K562 (cell line): ENCODE results near the gene MRRF. TPM values are rescaled to one million over a fixed set of nuclear protein-coding genes. Genes with fewer than 3 reads are reported as not detected.
A peak's percentile ranks its signal among the peaks of the same experiment; 100 is the strongest.

Experiments used
- ARNT ChIP-seq, 2 experiments: fragments of 450-650 bp; IDR thresholded peaks; 2 replicates each; pipeline ENCODE4 v1.6.1; 2016; ENCODE audit warnings: mild to moderate bottlenecking in 1 of 2
- ATF1 ChIP-seq, 2 experiments: fragments of 450-650 bp in 1 of 2; IDR thresholded peaks; 2 replicates each; pipeline ENCODE4 v1.6.1; 2016; ENCODE audit warnings: missing compliant biosample characterization in 1 of 2, missing genetic modification characterization in 1 of 2
- CC2D1A ChIP-seq: fragments of 450-650 bp; IDR thresholded peaks from 2 replicates; pipeline ENCODE4 v1.6.1; 2017; ENCODE audit warnings: mild to moderate bottlenecking
- COPS2 ChIP-seq: fragments of 450-650 bp; conservative IDR thresholded peaks from 2 replicates; pipeline ENCODE4 v1.6.1; 2016; ENCODE audit warnings: mild to moderate bottlenecking, moderate library complexity
- CREB1 ChIP-seq, 2 experiments: sonication (generic) in 1 of 2; formaldehyde crosslinking in 1 of 2; IDR thresholded peaks; 2 replicates each; pipeline versions ENCODE4 v1.6.1 to v1.8.0; 2012 to 2022; ENCODE audit warnings: inconsistent platforms in 1 of 2, mild to moderate bottlenecking in 1 of 2, missing genetic modification reagents in 1 of 2, moderate library complexity in 1 of 2
- CTCF ChIP-seq, 3 experiments: IDR thresholded peaks in 2 of 3; conservative IDR thresholded peaks in 1 of 3; 2 replicates each; pipeline ENCODE4 v1.5.1; 2011 to 2012; ENCODE audit warnings: low read length in 3 of 3, mild to moderate bottlenecking in 3 of 3, control low read depth in 2 of 3, improper control_type of control experiment in 1 of 3, inconsistent platforms in 1 of 3, low read depth in 1 of 3, mixed read lengths in 1 of 3, moderate library complexity in 1 of 3; ENCODE audit not compliant: insufficient read depth in 2 of 3
- DDX20 ChIP-seq: fragments of 450-650 bp; IDR thresholded peaks from 2 replicates; pipeline ENCODE4 v1.6.1; 2016; ENCODE audit warnings: missing genetic modification characterization, low read depth, mild to moderate bottlenecking, missing compliant biosample characterization, moderate library complexity
- ETV5 ChIP-seq: sonication (generic); formaldehyde crosslinking; IDR thresholded peaks from 2 replicates; pipeline ENCODE4 v1.4.0; 2020; ENCODE audit warnings: low read depth, mild to moderate bottlenecking, missing genetic modification reagents
- KAT8 ChIP-seq: fragments of 450-650 bp; IDR thresholded peaks from 2 replicates; pipeline ENCODE4 v1.6.1; 2016; ENCODE audit warnings: low read depth, mild to moderate bottlenecking
- MNT ChIP-seq, 2 experiments: fragments of 450-650 bp; conservative IDR thresholded peaks; 2 replicates each; pipeline ENCODE4 v1.6.1; 2017; ENCODE audit warnings: mild to moderate bottlenecking in 2 of 2, moderate library complexity in 2 of 2
- NR0B1 ChIP-seq: fragments of 450-650 bp; IDR thresholded peaks from one replicate; pipeline ENCODE4 v1.6.1; 2018; ENCODE audit warnings: mild to moderate bottlenecking, moderate library complexity; ENCODE audit not compliant: partially characterized antibody
- NR2C2 ChIP-seq, 2 experiments: fragments of 200-800 bp in 1 of 2; sonication (Bioruptor generic) in 1 of 2; sonication (generic) in 1 of 2; formaldehyde crosslinking in 1 of 2; IDR thresholded peaks; 2 replicates each; pipeline versions ENCODE4 v1.6.1 to v1.8.0; 2016 to 2022; ENCODE audit warnings: mild to moderate bottlenecking in 1 of 2, missing compliant biosample characterization in 1 of 2, missing genetic modification characterization in 1 of 2, missing genetic modification reagents in 1 of 2
- PTRF ChIP-seq: fragments of 450-650 bp; IDR thresholded peaks from 2 replicates; pipeline ENCODE4 v1.6.1; 2016; ENCODE audit warnings: mild to moderate bottlenecking, missing genetic modification characterization, missing compliant biosample characterization
- RBBP5 ChIP-seq: fragments of 200-600 bp; sonication (generic); IDR thresholded peaks from 2 replicates; pipeline ENCODE4 v1.6.1; 2012; ENCODE audit warnings: borderline replicate concordance, mild to moderate bottlenecking, low read length, control low read depth, inconsistent platforms; ENCODE audit not compliant: insufficient read depth, poor library complexity, severe bottlenecking
- RCOR1 ChIP-seq, 2 experiments: IDR thresholded peaks; 2 replicates each; pipeline ENCODE4 v1.6.1; 2012; ENCODE audit warnings: low read depth in 2 of 2, low read length in 2 of 2, borderline replicate concordance in 1 of 2, improper control_type of control experiment in 1 of 2
- RFX5 ChIP-seq: IDR thresholded peaks from 2 replicates; pipeline ENCODE4 v1.6.1; 2011; ENCODE audit warnings: low read depth, mild to moderate bottlenecking, improper control_type of control experiment, low read length
- TFAP4 ChIP-seq: sonication (generic); formaldehyde crosslinking; IDR thresholded peaks from 2 replicates; pipeline ENCODE4 v1.8.0; 2022; ENCODE audit warnings: missing genetic modification reagents, mild to moderate bottlenecking, moderate library complexity, borderline replicate concordance
- TRIM28 ChIP-seq: fragments of 450-650 bp; IDR thresholded peaks from 2 replicates; pipeline ENCODE4 v1.6.1; 2017
- U2AF1 ChIP-seq: fragments of 200-400 bp; formaldehyde crosslinking; optimal IDR thresholded peaks from 2 replicates; pipeline ENCODE3; 2017; ENCODE audit warnings: mild to moderate bottlenecking, low read depth, low read length, moderate library complexity
- WHSC1 ChIP-seq: IDR thresholded peaks from one replicate; pipeline ENCODE4 v1.6.1; 2012; ENCODE audit warnings: low read length, control low read depth, inconsistent platforms
- ZBTB17 ChIP-seq: fragments of 450-650 bp; formaldehyde crosslinking; IDR thresholded peaks from 2 replicates; pipeline ENCODE4 v1.4.0; 2020; ENCODE audit warnings: mild to moderate bottlenecking
- ZFPM2 ChIP-seq: fragments of 250-450 bp; sonication (Bioruptor Pico); IDR thresholded peaks from 2 replicates; pipeline ENCODE4 v1.5.1; 2022; ENCODE audit warnings: mild to moderate bottlenecking
- polyA plus RNA-seq, 8 experiments: library from polyadenylated mRNA; depleted of rRNA in 4 of 8; stranded (reverse) in 5 of 8; unstranded in 3 of 8; fragments of >200 nt; fragmentation: Nextera tagmentation in 2 of 8; fragmentation: Illumina TruSeq in 1 of 8; extraction: Ambion mirVana in 2 of 8; extraction: Trizol in 1 of 8; gene quantifications; 2 replicates each; pipeline versions ENCODE4 v1.2.1 to v1.2.3, GENCODE V29; 2011 to 2014; ENCODE audit warnings: inconsistent platforms in 1 of 8, missing spikeins in 1 of 8
- total RNA-seq, 7 experiments: library from RNA; depleted of rRNA in 6 of 7; stranded (reverse); fragments of >200 nt in 6 of 7; fragmentation: Illumina TruSeq in 2 of 7; extraction: Trizol in 2 of 7; gene quantifications; 2 replicates each; pipeline versions ENCODE4 v1.2.1 to v1.2.3, GENCODE V29; 2011 to 2021; ENCODE audit warnings: low replicate concordance in 1 of 7

Gene MRRF
- total and polyA plus RNA-seq, 9 of the 15 experiments (the other 6 are each of a cell fraction or from before 2014, with no cell fraction given) = 55.0 to 105 (median 81.2) TPM

DNA sequence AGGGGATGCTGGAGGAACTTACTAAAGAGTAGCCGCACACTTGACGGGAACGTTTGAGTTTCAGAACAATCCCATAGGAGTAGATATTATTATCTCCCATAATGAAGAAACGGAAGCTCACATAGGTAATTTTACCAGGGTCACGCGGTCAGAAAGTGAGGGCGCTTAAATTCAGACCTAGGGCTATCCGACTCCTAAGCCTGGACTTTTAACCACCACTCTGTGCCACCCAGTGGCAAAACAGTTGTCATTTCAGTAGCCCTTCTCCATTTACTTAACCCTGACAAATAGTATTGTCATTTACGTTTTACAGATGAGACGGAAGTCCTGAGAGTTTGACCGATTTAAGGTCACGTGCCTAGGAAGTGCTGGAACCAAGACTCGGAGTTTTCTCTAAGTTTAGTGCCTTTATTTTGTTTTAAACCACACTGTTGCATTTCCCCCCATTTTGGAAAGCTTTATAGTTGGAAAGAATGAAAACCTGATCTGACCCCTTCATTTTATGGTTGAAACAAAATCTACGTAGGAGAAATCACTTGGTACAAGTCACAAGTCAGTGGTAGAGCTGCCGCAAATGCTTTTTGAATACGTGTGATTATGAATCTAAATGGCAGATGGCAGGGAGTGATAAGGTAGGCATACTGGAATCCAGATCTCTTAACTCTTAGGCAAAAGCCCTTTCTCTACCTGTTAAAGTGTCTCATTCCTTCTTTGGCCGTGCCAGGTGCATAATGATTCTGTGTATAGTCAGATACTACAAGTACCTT, 650 bp downstream of the MRRF start (continued):
- TF ChIP-seq COPS2 (no peak), KAT8 (no peak), WHSC1 (no peak), CTCF (IDR thresholded peaks at IDR 0.05 in 2 of 3, conservative IDR thresholded peaks at IDR 0.05 in 1 of 3; ENCODE audit: insufficient read depth in 2 of 3, low read depth in 1 of 3, low read length in 3 of 3) (peak in 1 of 3 experiments; percentile 39; a peak in 2 of 6 replicates), U2AF1 (no peak), RCOR1 (IDR thresholded peaks at IDR 0.05; ENCODE audit: borderline replicate concordance in 1 of 2, low read depth in 2 of 2, low read length in 2 of 2) (no peak), DDX20 (tag) (no peak), CC2D1A (no peak), TFAP4 (CRISPR knock-in tag) (no peak), NR2C2 (CRISPR knock-in tag; IDR thresholded peaks at IDR 0.05) (no peak), NR2C2 (tag; IDR thresholded peaks at IDR 0.05) (peak; percentile 61; the same call in 1 of the 2 replicates), TRIM28 (0 out of 2 replicates have a peak, but pooled peaks have one; percentile 10), MNT (conservative IDR thresholded peaks at IDR 0.05) (no peak), ZBTB17 (no peak), RFX5 (no peak), ETV5 (no peak), ARNT (IDR thresholded peaks at IDR 0.05) (peak in 1 of 2 experiments; percentile 58; a peak in 1 of 4 replicates), PTRF (tag) (no peak), ATF1 (CRISPR knock-in tag; IDR thresholded peaks at IDR 0.05) (no peak), ATF1 (tag; IDR thresholded peaks at IDR 0.05) (no peak), ZFPM2 (CRISPR knock-in tag) (no peak), CREB1 (IDR thresholded peaks at IDR 0.05) (peak; percentile 53; the same call in 1 of the 2 replicates), CREB1 (CRISPR knock-in tag; IDR thresholded peaks at IDR 0.05) (no peak), NR0B1 (no peak), RBBP5 (no peak)
